ENCODE data around the gene PRODH2.

PRODH2 gene

GRCh38 chr19:35757749-35758608 is 54.7 kb downstream of the PRODH2 start, which contains the start of gene PROSER3:
TSS of gene PROSER3 (plus strand) at chr19:35758176. CDS start at chr19:35758216, 40 bp downstream.
- DNase-seq, result peak; percentile 98
- ATAC-seq, result peak; percentile 98

DNA sequence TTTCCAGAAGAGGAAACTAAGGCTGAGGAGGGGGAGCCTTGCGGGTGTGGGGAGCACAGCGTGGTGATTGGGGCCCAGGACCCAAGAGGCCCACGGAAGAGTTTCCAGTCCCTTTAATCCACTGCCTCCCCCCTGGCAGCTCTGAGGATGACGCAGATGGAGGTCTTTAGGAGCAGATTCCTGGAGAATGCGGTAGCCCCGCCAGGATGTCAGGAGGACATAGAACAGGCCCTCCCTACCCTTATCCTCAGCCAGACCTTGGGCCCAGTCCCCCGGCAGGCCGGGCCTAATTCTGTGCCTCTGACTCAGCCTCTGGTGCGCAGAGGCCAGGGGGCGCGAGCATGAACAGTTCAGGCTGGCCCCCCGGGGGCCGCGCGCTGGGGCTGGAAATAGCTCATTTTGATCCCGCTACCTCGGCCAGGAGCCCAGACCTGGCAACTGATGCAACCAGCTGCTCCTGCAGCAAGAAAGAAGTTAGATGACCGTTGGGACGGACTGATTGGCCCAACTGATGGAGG is 55.4 kb downstream of the PRODH2 start:
- peak; percentile 48 for DNase-seq
- ATAC-seq, result peak; percentile 24

- DNase-seq (no peak), ATAC-seq (no peak)
These were observed 56.0 kb downstream of the PRODH2 start, which contains the start of gene HSPB6 for GRCh38 chr19:35756377-35757230. TSS of gene HSPB6 (minus strand) at chr19:35757029. CDS start at chr19:35757008, 21 bp downstream.

- ATAC-seq, result no peak
- peak; percentile 57 for DNase-seq
These were observed 56.9 kb downstream of the PRODH2 start for GRCh38 chr19:35755550-35756376.

- ATAC-seq (no peak), DNase-seq (no peak)
These were observed 57.5 kb downstream of the PRODH2 start for GRCh38 chr19:35755131-35755549.

DNA sequence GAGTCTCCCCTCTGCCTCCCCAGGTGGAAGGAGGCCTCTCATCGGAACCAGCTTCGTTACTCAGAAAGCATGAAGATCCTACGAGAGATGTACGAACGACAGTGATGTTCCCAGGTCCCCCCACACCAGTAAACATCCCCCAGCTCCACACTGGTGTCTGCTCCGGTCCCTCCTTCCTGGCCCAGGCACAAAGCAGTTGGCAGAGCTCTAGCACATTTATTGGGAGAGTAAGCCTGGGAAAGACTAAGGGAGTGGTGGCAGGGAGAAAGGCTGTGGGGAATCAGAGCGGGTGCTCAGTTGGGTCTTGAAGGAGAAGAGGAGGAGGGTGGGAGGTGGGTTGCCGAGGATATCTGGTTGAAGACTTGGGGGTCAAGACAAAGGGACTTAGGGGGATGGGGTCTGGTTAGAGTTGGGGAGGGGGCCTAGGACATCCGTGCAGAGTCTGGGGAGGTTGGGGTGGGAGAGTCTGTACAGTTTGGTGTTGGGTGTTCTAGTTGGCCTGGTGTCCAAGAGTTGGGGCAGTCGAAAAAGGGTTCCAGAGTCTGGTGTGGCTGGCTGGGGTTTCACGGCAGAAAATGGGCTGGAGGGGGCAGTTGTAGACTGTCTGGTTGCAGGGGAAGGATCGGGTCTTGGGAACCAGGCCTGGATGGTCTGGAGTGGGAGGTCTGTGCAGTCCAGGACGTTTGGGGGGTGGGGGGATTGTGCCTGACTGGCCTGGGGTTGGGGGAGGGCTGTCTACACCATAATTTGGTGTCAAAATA is 58.1 kb downstream of the PRODH2 start:
- no peak for ATAC-seq
- DNase-seq, result no peak

- ATAC-seq (no peak), DNase-seq (no peak)
These were observed 58.8 kb downstream of the PRODH2 start for GRCh38 chr19:35753634-35754369.

DNA sequence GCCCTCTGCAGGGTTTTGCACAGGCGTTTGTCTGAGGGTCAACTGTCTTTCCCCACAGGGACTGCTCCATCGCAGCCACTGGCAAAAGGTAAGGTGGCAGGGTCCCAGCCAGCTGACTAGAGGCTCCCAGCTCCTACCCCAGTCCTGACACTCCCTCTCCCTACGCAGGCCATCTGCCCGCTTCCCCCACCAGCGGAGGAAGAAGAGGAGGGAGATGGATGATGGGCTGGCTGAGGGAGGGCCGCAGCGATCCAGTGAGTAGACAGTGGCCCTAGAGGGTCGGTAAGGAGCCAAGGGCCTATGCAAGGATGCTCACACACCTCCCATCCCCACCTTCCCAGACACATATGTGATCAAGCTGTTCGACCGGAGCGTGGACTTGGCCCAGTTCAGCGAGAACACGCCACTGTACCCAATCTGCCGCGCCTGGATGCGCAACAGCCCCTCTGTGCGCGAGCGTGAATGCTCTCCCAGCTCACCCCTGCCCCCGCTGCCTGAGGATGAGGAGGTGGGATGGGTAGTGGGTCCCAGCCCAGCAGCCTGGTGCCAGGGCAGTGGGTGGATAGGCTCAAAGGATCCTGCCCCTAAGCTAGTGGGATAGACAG is 59.8 kb downstream of the PRODH2 start:
- DNase-seq, result no peak
- ATAC-seq, result no peak

DNA sequence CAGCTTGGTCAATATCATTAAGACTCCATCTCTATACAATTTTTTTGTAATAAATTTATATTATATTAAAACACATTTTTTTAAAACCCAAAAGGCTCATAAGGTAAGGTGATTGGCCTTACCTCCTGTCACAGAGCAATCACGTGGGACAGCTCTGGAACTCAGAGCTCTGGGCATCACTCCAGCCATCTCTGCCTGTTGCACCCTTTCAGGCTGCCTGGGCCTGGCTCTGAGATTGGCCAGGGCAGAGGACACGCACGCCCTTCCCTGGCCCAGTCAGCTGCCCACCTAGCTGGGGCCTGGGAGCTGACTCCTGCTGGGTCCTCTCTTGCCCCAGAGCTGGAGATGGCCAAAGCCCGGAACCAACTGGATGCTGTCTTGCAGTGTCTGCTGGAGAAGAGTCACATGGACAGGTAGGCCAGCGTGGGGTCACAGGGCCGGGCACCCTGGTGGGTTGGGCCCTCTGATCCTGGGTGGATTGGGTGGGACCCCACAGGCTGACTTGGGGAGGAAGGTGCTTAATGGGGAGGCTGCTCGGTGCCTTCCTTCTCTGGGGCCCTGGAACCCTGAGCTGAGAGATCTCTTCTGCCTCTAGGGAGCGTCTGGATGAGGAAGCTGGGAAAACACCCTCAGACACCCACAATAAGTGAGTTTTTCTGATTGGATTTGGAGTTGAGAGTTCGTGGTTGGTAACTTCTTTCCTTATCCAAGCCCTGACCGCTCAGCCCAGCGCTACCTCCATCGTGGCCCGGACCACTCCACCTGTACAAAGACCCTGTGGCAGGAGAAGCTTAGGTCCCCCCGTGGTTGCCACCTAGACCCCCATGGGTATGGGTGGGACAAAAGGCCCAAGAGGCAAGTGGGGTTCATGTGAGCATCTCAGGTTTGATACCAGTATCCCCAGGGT is 60.6 kb downstream of the PRODH2 start:
- no peak for DNase-seq
- ATAC-seq, result no peak

DNA sequence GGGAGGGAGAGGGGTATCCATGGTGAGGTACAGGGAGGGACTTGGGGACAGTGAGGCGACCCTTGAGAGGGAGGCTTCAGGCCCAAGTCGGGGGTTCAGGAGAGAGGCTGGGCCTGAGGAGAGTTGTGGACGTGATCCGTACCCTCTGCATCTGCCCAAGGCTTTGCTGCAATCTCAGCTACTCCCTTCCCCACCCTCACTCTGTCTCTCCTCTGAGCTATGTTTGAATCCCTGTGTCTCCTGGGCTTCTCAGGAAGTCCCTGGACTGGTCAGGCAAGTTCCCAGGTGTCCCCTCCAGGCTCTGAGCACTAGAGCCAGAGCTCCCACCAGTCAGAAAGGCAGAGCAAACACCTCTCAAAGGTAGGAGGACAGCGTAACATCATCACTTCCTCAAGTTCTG is 62.5 kb downstream of the PRODH2 start:
- no peak for ATAC-seq
- no peak for DNase-seq

Data from stimulated activated naive CD8-positive, alpha-beta T cell treated with anti-CD3 and anti-CD28 coated beads, Interleukin-15, Interleukin-2, amounts not matched to agents 100 U/mL and 50 U/mL, for 24 hours (primary cell).